OCI-LY7 (cell line): Measurements from ENCODE around the gene LCP2. TPM values are rescaled to one million over a fixed set of nuclear protein-coding genes. Genes with fewer than 3 reads are reported as not detected.

Experiments used
- BruUV-seq: library from RNA; stranded (reverse); fragments of 400-500 nt; replicated peaks from 2 replicates; lab custom pipeline; 2021; lab: Mats Ljungman, UMichigan
- CTCF ChIA-PET: fragments of 300-600 bp; sonication (Branson Sonifier 250); formaldehyde crosslinking; loops from one replicate; lab custom pipeline; 2022; ENCODE audit warnings: antibody characterized with exemption; ENCODE audit not compliant: unreplicated experiment; lab: Charles Lee
- POLR2A ChIA-PET: fragments of 300-600 bp; sonication (Branson Sonifier 250); formaldehyde crosslinking; loops from one replicate; lab custom pipeline; 2022; ENCODE audit warnings: antibody characterized with exemption; lab: Charles Lee
- DNase-seq: peaks from one replicate; pipeline ENCODE4 v3.0.0-alpha.2; 2015; ENCODE audit warnings: low spot score
- H2AFZ ChIP-seq: fragments of 200-600 bp; sonication (generic), shearing (Covaris generic); 2 replicates; pipeline ENCODE4 v1.6.1; 2014; ENCODE audit warnings: mild to moderate bottlenecking, antibody characterized with exemption, low read length, moderate library complexity
- H3K27ac ChIP-seq: fragments of 200-600 bp; sonication (generic); 2 replicates; pipeline ENCODE4 v1.5.1; 2014; ENCODE audit warnings: mixed run types, low read depth, mild to moderate bottlenecking, moderate library complexity, low read length, inconsistent platforms; ENCODE audit not compliant: poor library complexity, severe bottlenecking
- H3K36me3 ChIP-seq: fragments of 200-600 bp; sonication (generic); 2 replicates; pipeline ENCODE4 v1.6.1; 2014; ENCODE audit warnings: mild to moderate bottlenecking, antibody characterized with exemption, low read length, moderate library complexity, mixed read lengths; ENCODE audit not compliant: insufficient read depth
- H3K4me1 ChIP-seq: fragments of 200-600 bp; sonication (generic); 2 replicates; pipeline ENCODE4 v1.5.1; 2014; ENCODE audit warnings: mild to moderate bottlenecking, low read length; ENCODE audit not compliant: insufficient read depth, poor library complexity, severe bottlenecking
- H3K4me2 ChIP-seq: fragments of 200-600 bp; sonication (generic); 2 replicates; pipeline ENCODE4 v1.6.1; 2014; ENCODE audit warnings: mild to moderate bottlenecking, low read length
- H3K4me3 ChIP-seq: fragments of 200-600 bp; sonication (generic); 2 replicates; pipeline ENCODE4 v1.5.1; 2014; ENCODE audit warnings: mild to moderate bottlenecking, low read depth, low read length; ENCODE audit not compliant: poor library complexity, severe bottlenecking
- H3K79me2 ChIP-seq: fragments of 200-600 bp; sonication (generic); 2 replicates; pipeline ENCODE4 v1.6.1; 2016; ENCODE audit warnings: low read depth, mild to moderate bottlenecking, low read length, moderate library complexity, mixed read lengths; ENCODE audit not compliant: insufficient read depth
- H3K9me2 ChIP-seq: fragments of 200-600 bp; sonication (generic); 2 replicates; pipeline ENCODE4 v1.6.1; 2016; ENCODE audit warnings: mild to moderate bottlenecking, low read length, mixed read lengths; ENCODE audit not compliant: insufficient read depth
- H3K9me3 ChIP-seq: fragments of 200-600 bp; sonication (generic); 2 replicates; pipeline ENCODE4 v1.6.1; 2014; ENCODE audit warnings: mild to moderate bottlenecking, mixed run types, low read length, mixed read lengths
- H4K20me1 ChIP-seq: fragments of 200-600 bp; sonication (generic); 2 replicates; pipeline ENCODE4 v1.6.1; 2014; ENCODE audit warnings: mild to moderate bottlenecking, antibody characterized with exemption, low read length, moderate library complexity, mixed read lengths; ENCODE audit not compliant: insufficient read depth
- EZH2phosphoT487 ChIP-seq: fragments of 200-600 bp; sonication (generic); IDR thresholded peaks from 2 replicates; pipeline ENCODE4 v1.6.1; 2018; ENCODE audit warnings: low read depth, borderline replicate concordance, mild to moderate bottlenecking, mixed run types, antibody characterized with exemption, low read length, moderate library complexity, mixed read lengths
- intact Hi-C: fragments of 100-400 bp; cut with micrococcal nuclease; formaldehyde crosslinking; loops from one replicate; pipeline ENCODE4 v1.10.0; 2022; ENCODE audit not compliant: unreplicated experiment
- total RNA-seq, 2 experiments: library from RNA; depleted of rRNA in 1 of 2; stranded (reverse); fragments of >200 nt in 1 of 2; shearing (Covaris generic) in 1 of 2; gene quantifications; 2 replicates each; pipeline ENCODE4 v1.2.3, GENCODE V29; 2014 to 2022
- TF ChIP-seq, protein P1 (sequence below): fragments of 200-600 bp; sonication (generic); conservative IDR thresholded peaks from 2 replicates; pipeline ENCODE4 v1.5.1; 2014; ENCODE audit warnings: mild to moderate bottlenecking, antibody characterized with exemption, low read length, moderate library complexity, mixed read lengths

LCP2 gene
- total RNA-seq, 2 experiments from 2014 or later = 2.6 TPM; not detected in 1

DNA sequence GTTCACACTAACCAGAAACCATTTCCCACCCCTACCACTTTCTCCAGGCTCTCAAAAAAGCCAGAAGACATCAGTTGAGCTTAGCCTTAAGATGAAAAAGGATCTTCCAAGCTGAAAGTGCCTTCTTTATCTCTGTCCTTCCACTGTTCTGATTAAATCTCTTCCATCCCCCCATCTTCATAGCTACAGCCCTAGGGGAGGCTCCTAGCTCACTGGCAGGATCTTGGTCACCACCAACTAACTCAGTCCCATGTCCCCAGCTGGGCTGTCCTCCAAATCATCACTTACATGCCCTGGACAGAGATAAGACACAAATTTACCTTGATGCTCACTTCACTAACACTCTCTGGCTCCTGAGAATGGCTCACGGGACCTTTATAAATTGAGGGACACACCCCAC is 14.3 kb downstream of the LCP2 start:
- BruUV-seq = no TSS peak
- POLR2A ChIA-PET = interaction anchor here (0.7 to 1.4 kb wide), 4 partner anchors 9 to 20 kb away, joined by 3 to 4 read pairs (median 4); partner anchors contain the start of gene LCP2
- Histone ChIP-seq H3K36me3 (no peaks in the 10 kb centered on the region), H2AFZ (no peak overlapping the region), H3K4me1 (peaks cover 15% of the 10 kb centered on the region), H3K9me2 (no peaks in the 10 kb centered on the region), H3K9me3 (no peaks in the 10 kb centered on the region), H3K4me2 (no peak overlapping the region), H3K79me2 (no peaks in the 10 kb centered on the region), H3K27ac (no peak overlapping the region), H4K20me1 (no peaks in the 10 kb centered on the region), H3K4me3 (no peak overlapping the region)
- DNase-seq = no peak
- intact Hi-C loops = no loop called here
- no peak for TF ChIP-seq EZH2phosphoT487
- TF ChIP-seq, protein P1, sequence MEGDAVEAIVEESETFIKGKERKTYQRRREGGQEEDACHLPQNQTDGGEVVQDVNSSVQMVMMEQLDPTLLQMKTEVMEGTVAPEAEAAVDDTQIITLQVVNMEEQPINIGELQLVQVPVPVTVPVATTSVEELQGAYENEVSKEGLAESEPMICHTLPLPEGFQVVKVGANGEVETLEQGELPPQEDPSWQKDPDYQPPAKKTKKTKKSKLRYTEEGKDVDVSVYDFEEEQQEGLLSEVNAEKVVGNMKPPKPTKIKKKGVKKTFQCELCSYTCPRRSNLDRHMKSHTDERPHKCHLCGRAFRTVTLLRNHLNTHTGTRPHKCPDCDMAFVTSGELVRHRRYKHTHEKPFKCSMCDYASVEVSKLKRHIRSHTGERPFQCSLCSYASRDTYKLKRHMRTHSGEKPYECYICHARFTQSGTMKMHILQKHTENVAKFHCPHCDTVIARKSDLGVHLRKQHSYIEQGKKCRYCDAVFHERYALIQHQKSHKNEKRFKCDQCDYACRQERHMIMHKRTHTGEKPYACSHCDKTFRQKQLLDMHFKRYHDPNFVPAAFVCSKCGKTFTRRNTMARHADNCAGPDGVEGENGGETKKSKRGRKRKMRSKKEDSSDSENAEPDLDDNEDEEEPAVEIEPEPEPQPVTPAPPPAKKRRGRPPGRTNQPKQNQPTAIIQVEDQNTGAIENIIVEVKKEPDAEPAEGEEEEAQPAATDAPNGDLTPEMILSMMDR = no peak
- CTCF ChIA-PET = interaction anchor here (0.7 kb wide), 1 partner anchor 64 kb away, joined by 4 read pairs; no protein-coding TSS in a partner anchor

DNA sequence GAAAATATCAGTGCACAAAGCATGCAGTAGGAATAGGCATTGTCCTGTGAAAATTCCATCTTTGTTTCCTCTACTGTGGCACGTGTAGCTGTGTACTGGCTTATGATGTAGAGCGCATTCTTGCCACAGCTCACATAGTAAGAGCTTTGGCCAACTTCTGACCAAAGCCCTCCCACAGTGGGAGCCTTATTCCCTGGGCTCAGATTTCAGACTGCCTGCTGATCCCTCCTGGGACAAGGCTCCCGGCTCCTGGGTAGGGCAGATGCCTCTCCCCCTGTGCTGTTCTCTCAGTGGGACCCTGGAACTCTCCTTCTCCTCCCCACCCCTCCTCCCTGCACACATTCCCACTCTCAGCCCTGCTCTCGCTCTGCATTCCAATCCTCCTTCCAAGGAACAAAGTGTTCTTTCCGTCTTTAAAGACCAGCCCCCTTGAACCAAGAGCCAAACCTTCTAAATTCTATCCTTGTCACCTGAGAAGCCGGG is 17.5 kb downstream of the LCP2 start:
- Histone ChIP-seq H3K36me3 (no peaks in the 10 kb centered on the region), H3K4me3 (no peak overlapping the region), H3K9me3 (no peaks in the 10 kb centered on the region), H3K79me2 (no peaks in the 10 kb centered on the region), H2AFZ (no peak overlapping the region; the same call in 1 of the 2 replicates), H3K9me2 (no peaks in the 10 kb centered on the region), H4K20me1 (no peaks in the 10 kb centered on the region), H3K4me1 (peaks cover 28% of the 10 kb centered on the region), H3K4me2 (no peak overlapping the region), H3K27ac (no peak overlapping the region)
- ChIA-PET POLR2A (interaction anchor here (1.2 kb wide), 1 partner anchor 13 kb away, joined by 3 read pairs; no protein-coding TSS in a partner anchor), CTCF (no interaction called here)
- no peak for DNase-seq
- BruUV-seq = no TSS peak
- TF ChIP-seq, protein P1 = no peak
- TF ChIP-seq EZH2phosphoT487 = no peak
- intact Hi-C loops = no loop called here

DNA sequence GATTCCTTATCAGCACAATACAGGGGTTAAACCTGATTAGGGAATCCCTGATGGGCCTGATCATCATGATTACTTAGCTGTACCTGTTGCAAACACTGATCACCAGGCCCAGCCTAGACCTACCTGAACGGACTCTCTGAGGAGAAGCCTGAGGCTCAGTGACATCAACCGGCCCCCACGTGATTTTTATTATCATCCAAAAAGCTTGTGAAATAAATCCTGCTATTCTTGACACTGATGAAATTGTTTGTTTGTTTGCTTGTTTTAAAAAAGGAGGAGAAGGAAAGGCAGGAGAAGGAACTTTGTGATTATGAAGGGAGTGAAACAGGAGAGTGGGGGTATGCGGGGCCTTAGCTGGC is 18.1 kb downstream of the LCP2 start:
- ChIA-PET CTCF (interaction anchor here (1.2 kb wide), 1 partner anchor 10 kb away, joined by 3 read pairs; no protein-coding TSS in a partner anchor), POLR2A (interaction anchor here (1.2 kb wide), 1 partner anchor 14 kb away, joined by 3 read pairs; no protein-coding TSS in a partner anchor)
- H3K27ac ChIP-seq = peak overlapping the region; percentile 60
- peak overlapping the region; percentile 64 for H3K4me2 ChIP-seq
- no peaks in the 10 kb centered on the region for H3K9me3 ChIP-seq
- H3K4me3 ChIP-seq = no peak overlapping the region
- TF ChIP-seq, protein P1 = no peak
- no peak for TF ChIP-seq EZH2phosphoT487
- intact Hi-C loops = loop anchor here (2.0 kb wide), 2 partner anchors 13 to 51 kb away; no protein-coding TSS in a partner anchor
- H3K9me2 ChIP-seq = no peaks in the 10 kb centered on the region
- H3K79me2 ChIP-seq = no peaks in the 10 kb centered on the region
- peak overlapping the region; percentile 78 for H2AFZ ChIP-seq
- H3K36me3 ChIP-seq = no peaks in the 10 kb centered on the region
- no peak for DNase-seq
- no TSS peak for BruUV-seq
- peaks cover 28% of the 10 kb centered on the region for H3K4me1 ChIP-seq
- no peaks in the 10 kb centered on the region for H4K20me1 ChIP-seq
